DLD1 (cell line): ENCODE measurements around the gene SUB1.

ENCODE experiments used
- in situ Hi-C: cut with HindIII; loops from 2 replicates; pipeline ENCODE4 v1.10.0; 2017; ENCODE audit warnings: low sequenced_read_pairs

SUB1 gene

DNA sequence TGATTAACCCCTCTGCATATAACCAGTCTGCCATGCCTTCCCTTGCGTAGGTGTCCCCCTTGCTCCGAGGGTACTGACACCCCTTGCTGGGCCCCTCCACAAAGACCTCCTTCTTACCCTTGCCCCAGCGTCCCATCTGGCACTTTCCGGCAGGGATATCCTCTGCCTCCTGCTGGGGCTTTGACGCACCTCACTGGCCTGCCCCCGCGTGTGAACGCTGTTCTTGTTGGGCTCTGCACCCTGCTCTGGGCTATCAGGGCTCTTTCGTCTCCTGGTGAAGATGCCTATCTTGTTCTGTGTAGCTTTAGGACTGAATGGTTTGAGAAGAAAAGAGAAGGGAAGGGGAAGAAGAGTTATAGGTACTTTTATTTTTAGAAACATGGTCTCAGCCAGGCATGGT, 53.0 kb downstream of the SUB1 start:
- in situ Hi-C loops: no loop called here

DNA sequence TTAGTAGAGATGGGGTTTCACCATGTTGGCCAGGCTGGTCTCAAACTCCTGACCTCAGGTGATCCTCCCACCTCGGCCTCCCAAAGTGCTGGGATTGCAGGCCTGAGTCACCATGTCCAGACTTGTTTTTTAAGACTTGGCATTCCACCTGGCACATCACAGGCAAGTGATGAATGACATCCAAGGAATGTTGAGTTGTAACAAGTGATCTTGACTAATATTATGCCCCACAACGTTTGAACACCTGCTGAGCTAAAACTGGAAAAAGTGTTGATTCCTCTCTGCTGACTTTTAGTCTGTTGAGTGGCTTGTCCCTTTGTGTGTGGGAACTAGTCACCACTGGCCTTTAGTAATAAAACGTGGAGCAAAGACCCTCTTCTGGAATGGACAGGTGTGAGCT, 54.6 kb downstream of the SUB1 start:
- in situ Hi-C loops: no loop called here

DNA sequence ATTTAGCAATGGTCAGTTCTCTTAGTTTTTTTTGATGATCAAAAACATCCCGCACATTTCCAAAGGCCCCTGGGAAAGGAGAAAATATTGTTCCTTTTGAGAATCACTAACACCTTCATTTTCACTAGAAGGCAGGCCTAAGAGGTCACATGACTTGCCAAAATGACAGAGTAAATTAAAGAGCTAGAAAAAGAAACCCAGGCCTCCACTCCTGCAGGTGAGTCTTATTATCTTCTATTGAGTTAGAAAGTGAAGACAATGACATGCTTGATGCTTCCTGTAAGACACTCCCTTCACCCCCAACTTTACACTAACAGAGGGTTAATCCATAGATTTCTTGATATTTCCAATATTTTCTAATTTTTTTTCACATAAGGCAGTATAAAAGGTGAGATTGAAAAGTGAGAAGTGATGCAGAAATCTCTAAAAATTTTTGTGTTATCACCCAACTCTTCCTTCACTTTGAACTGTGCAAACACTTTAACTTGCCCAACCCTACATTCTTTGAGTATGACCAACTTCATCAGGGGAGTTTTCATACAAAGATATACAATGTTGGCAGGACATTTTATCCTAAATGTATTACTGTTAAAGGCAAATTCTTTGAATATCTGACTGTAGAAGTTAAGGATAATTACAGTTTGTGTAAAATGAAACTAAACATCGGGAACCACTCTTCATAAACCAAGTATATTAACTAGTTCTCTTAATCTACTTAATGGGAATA, 57.1 kb downstream of the SUB1 start:
- in situ Hi-C loops: no loop called here

DNA sequence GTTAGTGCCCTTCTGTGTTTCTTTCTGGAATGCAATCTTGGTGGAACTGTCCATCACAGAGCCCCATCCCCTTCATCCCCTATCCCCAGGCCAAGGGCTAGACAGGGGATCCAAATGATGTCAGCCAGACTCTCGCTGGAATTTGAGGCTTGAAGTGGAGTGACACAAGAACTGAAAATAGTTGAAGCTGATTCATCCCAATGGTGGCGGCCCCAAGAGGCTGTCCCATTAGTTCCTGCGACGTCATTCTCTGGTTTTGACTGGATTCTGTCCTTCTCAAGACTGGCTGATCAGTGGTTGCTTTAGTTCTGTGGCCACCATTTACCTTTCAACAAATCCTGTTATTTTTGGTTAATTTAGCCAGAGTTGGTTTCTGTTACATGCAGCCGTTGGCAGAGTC, 59.9 kb downstream of the SUB1 start:
- in situ Hi-C loops: no loop called here

DNA sequence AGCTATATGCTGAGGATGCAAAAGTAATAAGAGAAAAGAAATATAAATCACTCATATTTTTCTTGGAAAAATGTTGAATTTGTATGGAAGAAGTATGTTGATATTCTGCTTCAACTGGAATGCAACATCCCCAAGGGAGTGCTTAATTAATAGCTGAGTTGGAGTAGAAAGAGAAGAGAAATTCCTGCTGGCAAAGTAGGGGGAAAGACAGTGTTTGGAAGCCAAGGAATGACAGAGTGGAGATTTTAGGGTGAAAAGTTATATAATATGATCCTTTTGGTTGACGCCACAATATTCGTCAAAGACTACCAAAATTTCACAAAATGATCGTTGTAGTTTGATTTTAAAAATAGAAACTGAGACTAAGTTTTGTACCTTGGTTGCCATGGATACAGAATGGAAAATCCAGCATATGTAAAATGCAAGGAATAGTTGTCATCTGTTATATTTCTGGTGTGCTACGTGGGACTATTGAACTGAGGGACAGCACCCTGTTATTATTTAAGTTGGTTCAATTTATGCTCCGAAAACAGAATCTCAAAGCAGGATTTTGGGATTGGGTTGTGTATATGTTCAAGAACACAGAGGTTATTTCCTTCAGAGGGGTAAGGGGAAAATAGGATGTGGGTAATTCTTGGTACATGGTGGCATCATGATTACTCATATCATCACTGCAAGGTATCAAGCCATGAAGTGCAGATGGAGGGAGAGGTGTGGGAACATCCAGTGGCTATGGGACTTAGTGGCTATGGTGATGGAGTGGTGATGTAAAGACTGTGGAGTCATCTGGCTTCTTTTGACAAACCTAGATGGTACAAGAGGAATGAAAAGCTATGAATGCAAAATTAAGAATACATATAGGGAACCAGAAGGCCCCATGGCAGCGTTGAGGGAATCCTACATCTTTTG, 61.0 kb downstream of the SUB1 start:
- in situ Hi-C loops: no loop called here

DNA sequence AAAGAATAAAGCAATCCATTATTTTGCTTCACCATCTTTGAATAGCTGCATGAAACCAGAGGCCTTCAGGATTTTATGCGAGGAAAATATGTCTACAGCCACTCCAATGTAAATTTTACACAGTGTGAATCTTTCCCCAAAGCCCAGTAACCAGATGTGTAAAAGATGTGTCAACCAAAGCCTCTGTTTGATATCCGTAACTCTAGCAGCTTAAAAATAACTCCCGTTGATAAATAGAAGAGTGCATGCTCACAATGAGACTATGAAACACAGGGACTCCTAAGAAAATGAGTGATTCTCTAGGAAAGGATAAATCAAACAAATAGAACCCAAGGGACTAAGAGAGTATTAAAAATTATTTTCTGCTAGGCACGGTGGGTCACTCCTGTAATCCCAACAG, 65.7 kb downstream of the SUB1 start:
- in situ Hi-C loops: no loop called here

DNA sequence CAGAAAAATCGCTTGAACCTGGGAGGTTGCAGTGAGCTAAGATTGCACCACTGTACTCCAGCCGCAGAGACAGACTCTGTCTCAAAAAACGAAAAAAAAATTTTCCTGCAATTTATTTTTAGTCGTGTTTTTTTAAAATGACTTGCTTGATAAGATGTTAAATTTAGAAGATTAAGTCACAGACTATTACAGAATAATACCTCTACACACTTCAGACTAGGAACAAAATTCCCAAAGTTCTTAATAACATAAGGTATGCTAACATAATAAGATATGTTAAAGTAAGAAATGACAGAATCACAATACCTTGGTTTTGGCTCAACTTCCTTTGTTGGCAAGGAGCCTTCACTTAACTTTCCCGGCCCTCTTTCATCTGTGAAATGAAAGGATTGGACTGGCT, 66.3 kb downstream of the SUB1 start:
- in situ Hi-C loops: no loop called here
